Measurements from ENCODE around the gene RUNX3.

DNA sequence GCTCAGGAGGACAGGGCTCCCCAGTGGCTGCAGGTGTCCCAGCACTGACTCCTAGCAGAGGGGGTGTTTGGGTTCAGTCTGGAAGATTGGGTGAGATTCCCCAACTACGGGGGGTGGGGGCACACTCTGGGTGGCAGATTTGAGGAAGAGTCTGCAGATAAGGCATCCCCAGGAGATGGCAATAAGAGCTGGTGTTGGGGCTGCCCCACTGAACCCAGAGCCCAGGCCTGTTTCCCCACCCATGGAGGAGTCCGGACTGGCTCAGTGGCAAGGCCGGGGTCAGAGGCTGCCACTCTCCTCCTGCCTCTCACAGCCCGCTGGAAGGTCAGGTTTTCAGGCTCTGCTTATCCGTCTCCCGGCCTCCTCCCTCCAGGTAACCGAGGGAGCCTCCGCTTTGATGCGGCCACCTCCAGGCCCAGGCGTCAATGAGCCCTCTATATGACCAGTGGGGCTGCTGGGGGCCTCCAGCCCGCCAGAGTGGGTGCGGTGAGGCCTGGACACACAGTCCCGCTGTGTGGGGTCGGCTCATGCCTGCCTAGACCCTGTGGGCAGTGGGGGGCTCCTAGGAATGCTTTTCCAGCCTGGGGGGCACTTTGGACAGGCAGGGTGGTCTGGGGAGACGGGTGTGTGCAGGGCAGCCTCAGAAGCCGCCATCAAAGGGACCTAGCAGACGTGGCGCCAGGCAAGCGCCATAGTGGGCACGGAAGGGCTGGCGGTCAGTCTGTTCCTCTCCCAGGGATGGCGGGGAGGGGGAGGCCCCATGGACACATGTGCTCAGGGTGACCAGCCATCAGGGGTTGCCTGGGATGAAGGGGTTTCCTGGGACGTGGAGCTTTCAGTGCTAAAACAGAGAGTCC lies 28.9 kb upstream of the RUNX3 start:
- TF ChIP-seq CTCF (IDR thresholded peaks at IDR 0.05; ENCODE audit: low read depth, low read length, missing input control) = no peak
- TF ChIP-seq JUND (IDR thresholded peaks at IDR 0.05) = no peak
- no peak for TF ChIP-seq GABPA (IDR thresholded peaks at IDR 0.05 in 1 of 2, conservative IDR thresholded peaks at IDR 0.05 in 1 of 2)
- no peak for TF ChIP-seq SP1 (IDR thresholded peaks at IDR 0.05)
- no peak for TF ChIP-seq EGR1 (IDR thresholded peaks at IDR 0.05; ENCODE audit: low read depth in 2 of 2)
